NCI-H345 treated with DMSO at 0.1 percent for 48 hours (cell line): Measurements from ENCODE around the gene ACOT2.

Source experiments
- DNase-seq: peaks from one replicate; lab custom pipeline; 2025; ENCODE audit not compliant: unreplicated experiment; lab: John Stamatoyannopoulos, UW

Gene ACOT2

GRCh38 chr14:73613046-73613383, 44.0 kb downstream of the ACOT2 start:
- no peak for DNase-seq

- DNase-seq: no peak
These were observed 44.5 kb downstream of the ACOT2 start for GRCh38 chr14:73613419-73613963.

- DNase-seq: no peak
These were observed 47.8 kb downstream of the ACOT2 start for GRCh38 chr14:73616831-73617230.

- no peak for DNase-seq
These were observed 50.5 kb downstream of the ACOT2 start for GRCh38 chr14:73619524-73619923.

GRCh38 chr14:73620268-73620667, 51.3 kb downstream of the ACOT2 start:
- no peak for DNase-seq

GRCh38 chr14:73623504-73624054, 54.6 kb downstream of the ACOT2 start:
- no peak for DNase-seq
